ENCODE data around the gene COX20.
"Not testable (repeated sequence)": the region's sequence is repeated elsewhere in the genome, so short reads cannot be mapped to it uniquely, and the experiment has no call there.

The COX20 gene

GRCh38 chr1:244826712-244827111, 8.7 kb upstream of the COX20 start:
- DNase-seq: no peak

- no peak for DNase-seq
Observed at GRCh38 chr1:244830639-244831038, 4.8 kb upstream of the COX20 start.

GRCh38 chr1:244833260-244833659, 2.2 kb upstream of the COX20 start:
- not testable (repeated sequence) for DNase-seq

- DNase-seq: peak in 12 of 14 donors; percentile 9 to 59 (median 39)
Observed at GRCh38 chr1:244833734-244834542, 1.5 kb upstream of the COX20 start.

GRCh38 chr1:244834543-244835275, 749 bp upstream of the COX20 start:
- peak in 7 of 14 donors; percentile 41 to 95 (median 89) for DNase-seq

- peak in 7 of 14 donors; percentile 9 to 64 (median 27) for DNase-seq
Observed at GRCh38 chr1:244836135-244836521, 670 bp downstream of the COX20 start.

- DNase-seq: no peak
Observed at GRCh38 chr1:244836584-244836983, 1.1 kb downstream of the COX20 start.

GRCh38 chr1:244837597-244838258, 2.3 kb downstream of the COX20 start:
- peak in 1 of 14 donors; percentile 44 for DNase-seq

GRCh38 chr1:244839656-244840055, 4.2 kb downstream of the COX20 start:
- DNase-seq: no peak

GRCh38 chr1:244840219-244840794, 4.8 kb downstream of the COX20 start:
- peak in 1 of 14 donors; percentile 34 for DNase-seq

- DNase-seq: no peak
Observed at GRCh38 chr1:244841273-244841927, 5.9 kb downstream of the COX20 start.

- no peak for DNase-seq
Observed at GRCh38 chr1:244843148-244843978, 7.9 kb downstream of the COX20 start.

- no peak for DNase-seq
Observed at GRCh38 chr1:244844155-244845121, 9.0 kb downstream of the COX20 start.

GRCh38 chr1:244846653-244847052, 11.2 kb downstream of the COX20 start:
- no peak for DNase-seq

GRCh38 chr1:244849189-244849866, 13.9 kb downstream of the COX20 start:
- DNase-seq: no peak

- DNase-seq: no peak
Observed at GRCh38 chr1:244850099-244850852, 14.8 kb downstream of the COX20 start.

GRCh38 chr1:244850896-244851295, 15.4 kb downstream of the COX20 start:
- no peak for DNase-seq

- no peak for DNase-seq
Observed at GRCh38 chr1:244851546-244852231, 16.2 kb downstream of the COX20 start.
